K562 (cell line): ENCODE results near the gene RPTOR. TPM values are rescaled to one million over a fixed set of nuclear protein-coding genes. Genes with fewer than 3 reads are reported as not detected.

Experiments
- BCLAF1 ChIP-seq, 2 experiments: fragments of 450-650 bp in 1 of 2; IDR thresholded peaks; 2 replicates each; pipeline ENCODE4 v1.6.1; 2011 to 2017; ENCODE audit warnings: low read depth in 2 of 2, antibody characterized with exemption in 1 of 2, borderline replicate concordance in 1 of 2, low read length in 1 of 2, mild to moderate bottlenecking in 1 of 2, mixed read lengths in 1 of 2; ENCODE audit not compliant: control insufficient read depth in 1 of 2
- GTF3C2 ChIP-seq: IDR thresholded peaks from 3 replicates; pipeline ENCODE4 v1.6.1; 2011; ENCODE audit warnings: borderline replicate concordance, mild to moderate bottlenecking, moderate library complexity; ENCODE audit not compliant: insufficient read length; ENCODE audit errors: extremely low read depth
- RBM17 ChIP-seq: fragments of 200-400 bp; formaldehyde crosslinking; IDR thresholded peaks from 2 replicates; pipeline ENCODE4 v1.6.1; 2017; ENCODE audit warnings: low read depth, mild to moderate bottlenecking, low read length, borderline replicate concordance
- SMAD4 ChIP-seq: fragments of 250-450 bp; sonication (Bioruptor Pico); conservative IDR thresholded peaks from 2 replicates; pipeline ENCODE4 v1.8.0; 2021; ENCODE audit warnings: inconsistent platforms, mild to moderate bottlenecking, moderate library complexity
- ZNF316 ChIP-seq: fragments of 450-650 bp; IDR thresholded peaks from 2 replicates; pipeline ENCODE4 v1.6.1; 2016
- ZNF431 ChIP-seq: sonication (generic); formaldehyde crosslinking; IDR thresholded peaks from 2 replicates; pipeline ENCODE4 v1.8.0; 2022; ENCODE audit warnings: mild to moderate bottlenecking, missing genetic modification reagents
- ZNF764 ChIP-seq: fragments of 250-450 bp; sonication (Bioruptor Pico); IDR thresholded peaks from 2 replicates; pipeline ENCODE4 v1.4.0; 2020; ENCODE audit warnings: low read depth, mild to moderate bottlenecking, moderate library complexity
- polyA plus RNA-seq, 8 experiments: library from polyadenylated mRNA; depleted of rRNA in 4 of 8; stranded (reverse) in 5 of 8; unstranded in 3 of 8; fragments of >200 nt; fragmentation: Nextera tagmentation in 2 of 8; fragmentation: Illumina TruSeq in 1 of 8; extraction: Ambion mirVana in 2 of 8; extraction: Trizol in 1 of 8; gene quantifications; 2 replicates each; pipeline versions ENCODE4 v1.2.1 to v1.2.3, GENCODE V29; 2011 to 2014; ENCODE audit warnings: inconsistent platforms in 1 of 8, missing spikeins in 1 of 8
- total RNA-seq, 7 experiments: library from RNA; depleted of rRNA in 6 of 7; stranded (reverse); fragments of >200 nt in 6 of 7; fragmentation: Illumina TruSeq in 2 of 7; extraction: Trizol in 2 of 7; gene quantifications; 2 replicates each; pipeline versions ENCODE4 v1.2.1 to v1.2.3, GENCODE V29; 2011 to 2021; ENCODE audit warnings: low replicate concordance in 1 of 7

The RPTOR gene
- total and polyA plus RNA-seq, 9 of the 15 experiments (the other 6 are each of a cell fraction or from before 2014, with no cell fraction given): 0.24 to 54.1 (median 10.2) TPM

GRCh38 chr17:80991645-80992076, 447.0 kb downstream of the RPTOR start, which contains the start of gene CHMP6 (continued):
- TF ChIP-seq GTF3C2: peak; percentile 99
- no peak for TF ChIP-seq ZNF431 (CRISPR knock-in tag)
- no peak for TF ChIP-seq RBM17
- TF ChIP-seq ZNF316: no peak
- peak; percentile 75 for TF ChIP-seq SMAD4
- TF ChIP-seq BCLAF1 (IDR thresholded peaks at IDR 0.05; ENCODE audit: borderline replicate concordance in 1 of 2, control insufficient read depth in 1 of 2, low read depth in 2 of 2, low read length in 1 of 2): 0 out of 4 replicates have a peak, but pooled peaks of 1 of the 2 experiments have one; percentile 52
- TF ChIP-seq ZNF764 (CRISPR knock-in tag): peak; percentile 88
